AG09309 (cell line): ENCODE results near the gene MEG3.

ENCODE experiments used
- DNase-seq: peaks from one replicate; pipeline ENCODE4 v3.0.0-alpha.2; 2010; ENCODE audit warnings: low read depth
- H3K4me3 ChIP-seq: 2 replicates; pipeline ENCODE4 v1.5.1; 2011; ENCODE audit warnings: mild to moderate bottlenecking, low read depth, low read length, moderate library complexity; ENCODE audit not compliant: control insufficient read depth
- TF ChIP-seq, protein P1 (sequence below): IDR thresholded peaks from 2 replicates; pipeline ENCODE4 v1.5.1; 2011; ENCODE audit warnings: mild to moderate bottlenecking, low read depth, low read length, inconsistent platforms; ENCODE audit not compliant: insufficient read depth, control insufficient read depth; ENCODE audit errors: missing control alignments

MEG3 gene

DNA sequence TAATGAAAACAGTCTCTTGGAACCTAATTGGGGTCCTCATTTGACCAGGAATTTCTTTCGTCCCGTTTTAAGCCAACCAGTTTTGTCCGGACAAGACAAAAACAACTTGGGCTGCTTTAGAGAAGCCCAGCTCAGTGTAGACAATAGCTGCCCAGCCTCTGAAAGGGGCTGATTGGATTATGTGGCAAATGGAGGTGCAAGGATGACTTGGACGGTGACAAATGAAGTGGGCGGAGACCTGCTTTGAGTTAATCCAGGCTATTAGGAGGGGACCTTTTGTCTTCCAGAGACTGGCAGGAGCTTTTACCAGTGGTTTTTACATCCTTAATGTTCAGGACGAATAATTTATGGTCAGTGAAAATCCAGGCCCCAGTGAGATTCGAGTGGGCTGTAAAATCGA is 4.8 kb downstream of the MEG3 start:
- TF ChIP-seq, protein P1, sequence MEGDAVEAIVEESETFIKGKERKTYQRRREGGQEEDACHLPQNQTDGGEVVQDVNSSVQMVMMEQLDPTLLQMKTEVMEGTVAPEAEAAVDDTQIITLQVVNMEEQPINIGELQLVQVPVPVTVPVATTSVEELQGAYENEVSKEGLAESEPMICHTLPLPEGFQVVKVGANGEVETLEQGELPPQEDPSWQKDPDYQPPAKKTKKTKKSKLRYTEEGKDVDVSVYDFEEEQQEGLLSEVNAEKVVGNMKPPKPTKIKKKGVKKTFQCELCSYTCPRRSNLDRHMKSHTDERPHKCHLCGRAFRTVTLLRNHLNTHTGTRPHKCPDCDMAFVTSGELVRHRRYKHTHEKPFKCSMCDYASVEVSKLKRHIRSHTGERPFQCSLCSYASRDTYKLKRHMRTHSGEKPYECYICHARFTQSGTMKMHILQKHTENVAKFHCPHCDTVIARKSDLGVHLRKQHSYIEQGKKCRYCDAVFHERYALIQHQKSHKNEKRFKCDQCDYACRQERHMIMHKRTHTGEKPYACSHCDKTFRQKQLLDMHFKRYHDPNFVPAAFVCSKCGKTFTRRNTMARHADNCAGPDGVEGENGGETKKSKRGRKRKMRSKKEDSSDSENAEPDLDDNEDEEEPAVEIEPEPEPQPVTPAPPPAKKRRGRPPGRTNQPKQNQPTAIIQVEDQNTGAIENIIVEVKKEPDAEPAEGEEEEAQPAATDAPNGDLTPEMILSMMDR = no peak
- DNase-seq = no peak
- H3K4me3 ChIP-seq = no peak overlapping the region

DNA sequence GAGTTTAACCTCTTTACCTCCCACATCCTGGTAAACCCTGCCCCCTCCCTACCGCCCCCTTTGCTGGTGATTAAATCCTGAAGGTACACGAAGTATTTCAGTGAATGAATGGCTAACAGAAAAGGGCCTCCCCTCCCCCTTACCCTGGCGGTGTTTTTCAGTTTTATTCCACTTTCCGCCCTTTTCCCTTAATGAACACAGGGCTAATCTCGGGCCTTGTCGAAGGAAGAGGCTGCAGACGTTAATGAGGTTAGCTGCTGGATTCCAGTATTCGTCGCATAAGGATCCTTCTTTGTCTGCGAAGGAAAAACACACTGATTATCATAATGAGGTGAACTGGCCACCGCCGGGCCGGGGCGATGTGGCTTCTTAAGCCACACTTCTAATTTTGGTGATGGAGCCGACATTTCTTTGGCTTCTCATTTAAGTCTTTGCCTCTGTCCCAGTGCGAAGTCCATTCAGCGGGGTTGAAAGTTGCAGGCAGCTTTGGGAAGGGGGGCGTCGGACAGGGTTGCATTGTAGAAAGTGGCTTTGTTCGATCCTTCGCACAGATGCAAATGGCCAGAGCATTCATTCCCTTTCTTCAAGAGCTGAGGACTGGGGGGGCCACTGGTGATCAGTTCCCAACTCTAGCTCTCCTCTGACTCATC is 6.5 kb downstream of the MEG3 start:
- DNase-seq = no peak
- H3K4me3 ChIP-seq = no peak overlapping the region
- TF ChIP-seq, protein P1 = no peak

DNA sequence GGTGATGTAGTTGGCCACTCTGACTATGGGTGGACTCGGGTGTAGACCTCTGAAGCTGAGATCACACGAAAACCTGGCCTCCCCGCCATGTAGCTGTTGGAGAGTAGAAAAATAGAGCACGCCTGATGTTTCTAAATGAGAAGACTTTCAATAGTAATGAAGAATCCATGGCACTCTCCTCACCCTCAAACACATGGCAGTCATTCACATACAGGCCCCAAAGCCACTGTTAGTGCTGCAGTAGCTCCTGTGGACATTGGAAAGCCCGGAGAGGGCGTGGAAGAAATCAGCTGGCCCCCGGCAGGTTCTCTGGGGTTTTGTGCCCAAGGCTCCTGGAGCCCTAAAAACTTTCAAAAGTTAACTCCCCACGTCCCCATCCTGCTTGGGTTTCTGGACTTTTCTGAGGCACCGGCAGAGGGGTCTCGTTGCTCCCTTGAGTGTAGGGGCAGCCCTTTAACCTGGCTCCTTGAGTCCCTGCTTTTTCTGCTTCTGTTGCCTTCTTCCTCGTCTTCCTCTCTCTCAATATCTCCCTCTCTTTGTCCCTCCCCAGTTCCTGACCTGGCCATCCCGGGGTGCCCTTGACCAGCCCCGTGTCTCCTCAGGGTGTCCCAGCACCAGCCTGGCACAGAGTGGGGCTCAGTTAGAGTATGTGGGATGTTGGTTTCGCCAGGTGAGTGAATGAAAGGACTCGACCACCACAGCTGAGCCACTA is 8.3 kb downstream of the MEG3 start:
- no peak for DNase-seq
- TF ChIP-seq, protein P1 = no peak
- H3K4me3 ChIP-seq = no peak overlapping the region

DNA sequence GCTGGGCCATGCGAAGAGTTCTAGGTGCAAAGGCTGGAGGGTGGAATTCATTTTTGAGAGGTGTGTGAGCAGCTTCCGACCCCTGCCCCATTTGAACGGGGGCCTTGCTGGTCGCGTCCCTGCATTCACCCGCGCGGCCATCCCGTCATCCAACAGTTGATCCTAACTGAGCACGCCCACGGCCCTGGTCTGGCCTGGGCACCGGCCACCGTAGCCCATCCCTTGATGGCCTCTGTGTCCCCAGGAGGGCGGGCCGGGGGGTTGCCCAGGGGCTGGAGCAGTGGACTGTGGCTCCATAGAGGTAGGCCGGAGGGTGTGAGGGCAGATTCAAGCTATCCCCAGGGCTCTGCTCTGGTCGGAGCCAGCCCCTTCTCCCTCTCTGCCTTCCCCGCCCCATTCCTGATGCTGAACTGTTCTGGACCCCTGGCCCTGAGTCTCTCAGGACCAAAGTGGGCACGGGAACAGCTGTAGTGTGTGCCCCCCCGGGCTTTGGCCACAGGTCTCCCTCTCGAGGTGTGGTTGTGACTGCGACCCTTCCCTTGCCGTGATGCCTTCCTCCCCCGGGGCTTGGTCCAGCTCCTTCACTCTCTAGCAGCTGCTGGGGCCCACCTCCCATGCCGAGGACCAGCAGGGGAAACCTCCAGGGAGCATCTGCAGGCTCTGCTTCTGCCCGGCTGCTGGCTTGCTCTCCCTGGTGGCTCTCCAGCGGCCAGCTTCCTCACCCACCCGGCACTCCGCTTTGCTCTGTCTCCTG is 9.1 kb downstream of the MEG3 start:
- no peak overlapping the region for H3K4me3 ChIP-seq
- TF ChIP-seq, protein P1 = no peak
- DNase-seq = no peak

DNA sequence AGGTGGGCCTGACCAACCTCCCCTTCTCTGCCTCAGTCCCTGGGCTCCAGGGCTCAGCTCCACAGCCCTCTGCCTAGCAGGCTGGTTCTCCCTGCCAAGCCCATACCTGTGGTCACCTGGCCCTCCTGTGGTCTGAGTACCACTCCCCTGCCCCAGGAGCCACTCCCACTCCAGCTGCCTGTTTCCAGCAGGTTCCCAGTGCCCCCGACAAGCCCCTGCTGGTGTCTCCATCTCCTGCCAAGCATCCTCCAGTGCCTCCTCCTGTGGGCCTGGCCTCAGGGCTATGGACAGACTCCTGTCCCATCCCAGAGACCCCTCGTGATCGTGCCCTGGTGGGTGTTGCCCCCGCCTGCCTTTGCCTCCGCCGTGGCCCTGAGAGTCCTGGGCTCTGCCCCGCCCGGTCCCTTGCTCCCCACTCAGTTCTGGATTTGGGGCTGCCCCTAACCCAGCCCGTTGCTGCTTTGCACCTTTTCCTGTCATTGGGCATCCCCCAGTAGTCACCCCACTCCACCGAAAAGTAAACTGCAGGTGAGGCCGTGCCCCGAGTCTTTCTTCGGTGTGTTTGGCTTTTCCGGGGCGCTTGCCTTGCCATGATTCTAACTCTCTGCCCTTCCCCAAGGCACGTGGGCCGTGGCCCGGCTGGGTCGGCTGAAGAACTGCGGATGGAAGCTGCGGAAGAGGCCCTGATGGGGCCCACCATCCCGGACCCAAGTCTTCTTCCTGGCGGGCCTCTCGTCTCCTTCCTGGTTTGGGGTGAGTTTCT is 9.8 kb downstream of the MEG3 start:
- TF ChIP-seq, protein P1 = no peak
- no peak overlapping the region for H3K4me3 ChIP-seq
- no peak for DNase-seq

DNA sequence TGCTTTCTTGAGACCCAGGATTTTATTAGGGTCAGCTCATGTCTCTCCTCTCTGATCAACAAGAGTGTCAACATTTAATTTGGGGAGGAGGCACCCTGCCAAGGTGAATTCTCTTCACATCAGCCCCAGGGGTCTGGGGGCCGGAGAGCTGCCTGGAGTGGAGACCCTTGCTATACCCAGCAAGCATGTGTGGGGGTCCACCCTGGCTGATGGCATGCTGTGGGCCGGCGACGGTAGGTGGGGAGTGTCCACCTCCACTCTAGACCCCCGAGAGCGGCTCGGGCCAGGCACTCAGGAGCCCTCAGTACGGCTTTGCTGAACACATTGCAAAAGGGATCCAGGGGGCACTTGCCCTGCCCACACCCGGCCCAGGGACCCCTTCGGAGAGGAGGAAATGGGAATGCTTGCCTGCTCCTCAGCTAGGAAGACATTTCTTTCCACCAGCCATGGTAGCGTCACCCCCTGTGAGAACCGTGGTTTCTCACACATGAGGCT is 10.4 kb downstream of the MEG3 start:
- TF ChIP-seq, protein P1 = no peak
- no peak for DNase-seq
- no peak overlapping the region for H3K4me3 ChIP-seq
